NCI-H748 (cell line): ENCODE measurements around the gene TMEM132C.

Experiments used
- DNase-seq: peaks from one replicate; lab custom pipeline; 2025; ENCODE audit not compliant: unreplicated experiment; lab: John Stamatoyannopoulos, UW

Gene TMEM132C

DNA sequence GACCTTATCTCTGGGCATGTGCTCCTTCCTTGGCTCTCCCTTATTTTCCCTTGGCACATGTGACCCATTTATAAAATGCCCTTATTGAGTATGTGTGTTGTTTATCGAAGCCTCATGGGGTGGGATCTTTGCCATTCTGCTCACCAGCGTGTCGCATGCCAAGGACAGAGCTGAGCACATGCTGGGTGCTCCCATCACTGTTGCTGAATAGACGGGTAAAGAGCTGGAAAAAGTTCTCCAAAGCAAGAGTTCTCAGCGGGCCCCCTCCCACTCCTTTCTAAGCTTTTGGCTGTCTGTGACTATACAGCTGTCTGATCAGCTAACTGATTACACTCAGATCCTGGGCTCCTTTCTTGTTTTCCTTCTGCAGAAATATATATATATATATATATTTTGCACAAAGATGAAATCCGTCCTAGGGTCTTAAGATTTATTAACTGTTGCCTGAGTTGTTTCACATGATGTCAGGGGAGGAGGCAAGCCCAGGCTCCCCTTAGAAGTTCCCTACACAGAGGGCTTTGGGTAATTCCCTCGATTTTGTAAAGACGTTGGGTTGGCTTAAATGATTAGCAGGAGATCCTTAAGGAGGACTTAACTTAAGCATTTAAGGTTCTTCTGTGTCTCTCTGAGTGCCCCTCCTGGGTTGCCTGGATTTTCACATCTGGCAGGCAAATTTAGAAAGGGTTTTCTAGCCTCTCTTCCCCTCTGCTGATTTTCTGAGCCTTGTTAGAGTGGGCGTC lies 71.6 kb downstream of the TMEM132C start:
- DNase-seq = no peak

DNA sequence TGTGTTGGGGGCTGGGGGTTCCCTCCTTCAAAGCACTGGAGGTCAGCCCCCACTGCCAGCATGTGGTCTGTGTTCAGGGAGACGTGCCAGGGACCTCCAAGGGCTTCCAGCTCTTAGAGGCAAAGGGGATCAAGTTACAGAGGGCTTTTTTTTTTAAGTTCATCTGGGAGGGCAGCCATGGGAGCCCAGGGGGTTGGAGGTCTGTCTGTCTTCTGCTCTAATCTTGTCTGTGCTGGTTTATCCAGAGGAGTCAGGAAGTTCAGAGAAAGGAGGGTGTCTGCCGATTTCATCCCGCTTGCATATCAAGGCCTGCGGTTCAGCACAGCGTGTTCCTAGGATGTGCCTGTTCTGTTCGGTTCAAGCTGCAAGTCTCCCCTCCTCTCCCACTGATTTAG lies 72.2 kb downstream of the TMEM132C start:
- no peak for DNase-seq

DNA sequence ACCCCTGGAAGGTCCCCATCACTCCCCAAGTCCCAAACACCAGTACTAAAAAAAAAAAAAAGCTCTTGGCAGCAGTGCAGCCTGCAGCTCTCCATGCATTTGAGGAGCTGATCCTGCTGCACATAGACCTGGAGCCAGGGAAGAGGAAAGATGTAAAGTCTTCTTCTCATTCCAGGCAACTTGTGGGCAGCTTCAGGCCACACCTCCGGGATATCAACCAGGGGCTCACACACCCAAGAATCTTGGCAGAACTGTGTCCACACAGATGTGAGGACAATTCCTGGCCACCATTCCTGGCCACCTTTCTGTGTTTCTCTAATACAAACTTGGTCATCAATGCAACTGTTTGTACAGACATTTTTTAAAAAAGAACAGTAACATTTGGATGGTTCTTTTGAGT lies 72.7 kb downstream of the TMEM132C start:
- no peak for DNase-seq

DNA sequence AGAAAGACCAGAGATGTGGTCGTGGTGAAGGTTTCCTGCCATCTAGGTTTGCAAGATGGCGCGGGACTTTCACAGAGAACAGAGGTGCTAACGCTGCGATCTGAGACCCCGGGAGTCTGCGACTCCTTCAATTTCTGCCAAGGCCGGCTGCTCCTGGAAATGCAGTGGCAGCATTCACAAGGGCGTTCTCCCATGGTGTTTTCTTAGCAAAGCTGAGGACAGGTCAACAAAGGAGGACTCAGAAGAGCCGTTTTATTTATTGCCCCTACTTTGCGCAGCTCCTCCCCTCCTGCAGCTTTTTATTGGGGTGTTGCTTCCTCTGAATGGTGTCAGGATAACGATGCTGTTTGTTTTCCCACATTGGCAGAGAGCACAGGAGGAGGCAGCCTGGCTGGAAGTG lies 86.3 kb downstream of the TMEM132C start:
- no peak for DNase-seq

DNA sequence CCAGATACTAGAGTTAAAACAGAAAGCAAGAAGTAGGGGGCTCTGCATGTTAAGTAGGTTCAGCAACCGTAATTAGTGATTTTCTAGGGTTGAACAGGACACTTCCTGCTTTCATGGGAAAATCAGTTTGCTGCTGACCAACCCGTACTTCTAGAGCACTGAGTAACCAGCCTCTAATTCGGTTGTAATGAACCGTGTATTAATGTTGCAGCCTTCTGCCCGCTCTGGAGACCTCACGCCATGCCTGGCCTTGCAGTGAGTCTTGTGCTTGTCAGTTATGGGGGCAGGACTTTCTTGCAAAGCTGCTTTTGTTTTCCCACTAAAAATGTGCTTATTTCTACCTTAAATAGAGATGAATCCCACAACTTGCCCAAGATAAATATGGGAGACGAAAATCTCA lies 89.6 kb downstream of the TMEM132C start:
- no peak for DNase-seq

DNA sequence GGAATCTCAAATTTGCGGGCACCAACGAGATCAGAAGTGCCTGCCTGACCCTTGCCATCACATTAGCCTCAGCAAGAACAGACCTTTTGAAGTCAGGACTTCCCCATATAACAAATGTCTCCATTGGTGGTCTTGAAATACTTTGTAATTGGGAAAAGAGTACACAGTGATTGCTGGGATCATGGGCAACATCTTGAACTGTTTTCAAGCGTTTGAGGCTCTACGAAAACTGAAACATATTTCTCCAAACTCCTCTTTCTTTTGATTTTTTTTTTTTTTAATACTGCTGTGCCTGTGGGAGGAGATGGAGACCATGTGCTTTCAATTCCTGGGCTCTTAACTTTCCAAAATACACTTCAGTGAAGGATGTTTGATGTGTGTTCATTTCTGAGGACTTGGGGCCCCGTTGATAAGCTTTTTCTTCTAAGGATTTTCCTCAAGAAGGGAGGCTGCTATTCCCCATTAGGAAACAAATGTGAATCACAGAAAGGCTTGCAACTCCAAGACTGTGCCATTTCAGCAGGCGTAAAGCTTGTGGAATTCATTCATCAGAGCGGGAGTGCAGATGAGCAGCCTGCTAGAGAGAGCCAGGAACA lies 94.5 kb downstream of the TMEM132C start:
- no peak for DNase-seq

DNA sequence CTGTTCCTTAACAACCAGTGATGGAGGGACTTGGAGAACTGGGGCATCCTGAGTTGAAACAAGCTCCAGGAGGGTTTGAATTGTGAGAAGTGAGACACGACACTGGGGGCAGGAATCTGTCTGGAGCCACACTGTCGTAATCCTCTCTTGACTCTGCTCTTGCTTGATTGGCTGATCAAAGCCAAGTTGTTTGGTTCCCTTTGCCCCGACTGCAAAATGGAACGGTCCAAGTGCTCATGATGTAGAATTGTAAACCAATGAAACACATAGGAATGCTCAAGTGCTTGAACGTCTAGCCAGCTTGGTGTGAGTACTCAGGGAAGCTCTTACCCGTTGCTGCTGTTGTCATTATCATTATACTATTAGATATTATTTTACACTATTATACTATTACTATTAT lies 98.1 kb downstream of the TMEM132C start:
- DNase-seq = no peak

DNA sequence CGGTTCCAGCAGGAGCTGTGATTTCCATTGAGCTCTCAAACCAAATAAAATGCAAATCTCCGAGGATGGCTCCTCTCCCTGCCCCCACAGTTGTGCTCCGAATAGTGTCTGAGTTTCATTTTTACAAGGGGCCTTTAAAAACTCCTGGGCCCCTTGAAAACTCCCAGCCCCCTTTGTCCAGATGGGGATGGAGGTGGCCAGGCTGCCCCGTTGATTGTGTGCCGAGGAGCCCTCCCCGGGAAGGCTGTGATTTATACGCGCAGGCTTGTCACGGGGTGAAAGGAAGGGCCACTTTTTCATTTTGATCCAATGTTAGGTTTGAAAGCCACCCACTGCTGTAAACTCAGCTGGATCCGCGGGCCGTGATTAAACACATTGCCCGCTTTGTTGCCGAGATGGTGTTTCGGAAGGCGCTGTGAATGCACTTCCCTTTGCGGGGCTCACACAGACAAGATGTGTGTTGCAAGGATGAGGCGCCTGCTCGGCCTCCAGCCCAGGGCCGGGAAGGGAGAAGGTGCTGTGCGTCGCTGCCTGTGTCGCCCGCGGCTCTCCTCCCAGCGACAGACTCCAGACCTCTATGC lies 98.8 kb downstream of the TMEM132C start:
- DNase-seq = peak; percentile 17

DNA sequence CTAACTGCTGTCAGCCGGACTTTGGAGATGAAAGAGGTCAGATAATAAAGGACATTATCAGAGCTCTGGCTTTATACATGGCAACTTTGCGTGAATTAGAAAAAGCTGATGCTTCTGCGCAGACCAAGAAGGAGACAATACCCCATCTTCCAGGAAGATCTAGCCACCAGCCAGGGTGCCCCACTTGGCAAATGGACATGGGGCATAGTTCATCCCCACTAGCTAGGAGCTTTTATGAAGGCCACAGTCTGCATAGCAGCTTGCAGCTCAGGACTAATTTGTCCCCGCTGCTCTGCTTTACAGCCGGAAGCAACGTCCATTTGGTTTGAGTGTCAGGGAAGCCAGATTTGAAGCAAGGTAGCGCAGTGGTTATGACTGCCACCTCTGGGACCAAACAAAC lies 101.0 kb downstream of the TMEM132C start:
- no peak for DNase-seq

DNA sequence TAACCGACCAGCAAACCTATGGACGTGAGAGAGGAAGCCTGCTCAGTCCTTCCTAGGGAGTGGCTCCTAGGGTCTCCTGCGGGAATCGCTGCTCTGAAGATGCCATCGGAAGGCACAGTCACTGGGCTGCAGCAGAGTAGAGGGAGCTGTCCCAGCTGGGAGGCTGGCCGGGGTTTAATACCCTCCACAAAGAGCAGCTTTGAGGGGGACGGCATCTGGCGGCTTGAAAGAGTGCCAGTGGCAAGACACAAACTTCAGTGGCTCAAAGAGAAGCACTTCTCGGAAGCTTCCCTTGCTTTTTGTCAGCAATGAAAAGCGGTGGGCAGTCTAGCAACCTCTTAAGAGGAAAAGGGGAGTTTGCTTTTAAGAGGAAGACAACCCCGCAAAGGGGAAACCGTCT lies 114.6 kb downstream of the TMEM132C start:
- no peak for DNase-seq

DNA sequence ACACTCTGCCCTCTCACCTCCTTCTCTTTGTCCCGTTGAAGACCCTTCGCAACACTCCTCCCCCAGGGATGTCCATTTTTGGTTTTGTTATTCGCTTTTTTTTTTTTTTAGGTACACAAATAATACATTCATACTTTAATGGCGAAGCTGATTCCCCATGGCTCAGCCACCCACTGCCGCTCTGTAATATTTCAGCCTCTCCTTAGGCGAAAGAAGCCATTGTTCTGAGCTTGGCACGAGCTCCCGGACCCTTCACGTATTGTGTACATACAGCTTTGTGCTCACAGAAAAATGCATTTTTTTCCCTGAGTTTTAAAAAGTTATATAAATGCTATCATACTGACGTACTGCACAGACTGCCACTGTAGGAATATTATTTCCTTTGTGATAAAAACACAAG lies 115.0 kb downstream of the TMEM132C start:
- DNase-seq = no peak

DNA sequence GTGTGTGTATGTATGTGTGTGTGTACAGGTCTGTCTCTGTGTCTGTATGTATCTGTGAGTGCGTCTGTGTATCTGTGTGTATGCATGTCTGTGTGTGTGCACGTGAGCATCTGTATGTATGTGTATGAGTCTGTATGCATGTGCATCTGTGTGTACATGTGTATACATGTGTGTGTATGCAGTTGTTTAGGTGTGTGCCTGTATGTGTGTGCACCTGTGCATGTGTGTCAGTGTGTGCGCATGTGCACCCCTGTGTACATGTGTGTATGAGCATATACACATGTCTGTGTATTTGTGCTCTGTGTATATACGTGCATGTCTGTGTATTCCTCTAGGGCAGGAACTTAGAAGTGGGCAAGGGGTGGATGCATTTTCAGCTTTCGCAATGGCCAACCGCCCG lies 116.0 kb downstream of the TMEM132C start:
- DNase-seq = no peak

DNA sequence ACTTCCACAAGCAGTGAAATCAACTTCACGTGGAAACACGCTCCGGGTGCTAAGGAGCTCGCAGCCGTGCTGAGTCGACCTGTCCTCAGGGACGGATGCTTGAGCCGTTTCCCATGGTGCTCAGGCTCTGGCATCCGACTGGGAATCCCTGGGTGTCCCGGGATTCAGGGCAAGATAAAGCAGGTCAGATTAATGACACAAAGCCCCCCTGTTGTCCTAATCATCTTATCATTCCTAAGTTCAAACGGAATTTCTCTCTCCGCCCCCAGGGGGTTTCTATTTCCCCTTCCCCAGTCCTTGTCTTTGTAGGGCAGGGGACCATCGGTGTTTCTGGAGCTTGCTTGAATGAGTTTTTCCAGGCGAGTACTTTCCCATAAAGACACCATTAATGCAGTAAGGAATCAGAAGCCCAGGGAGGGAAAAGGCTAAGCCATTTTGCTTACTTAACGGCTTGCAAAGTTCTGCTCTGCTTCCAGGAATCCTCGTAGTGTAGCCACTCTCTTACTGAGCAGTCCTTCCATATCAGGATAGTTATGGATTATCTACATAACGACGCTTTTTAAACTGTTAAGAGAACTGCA lies 116.5 kb downstream of the TMEM132C start:
- no peak for DNase-seq

DNA sequence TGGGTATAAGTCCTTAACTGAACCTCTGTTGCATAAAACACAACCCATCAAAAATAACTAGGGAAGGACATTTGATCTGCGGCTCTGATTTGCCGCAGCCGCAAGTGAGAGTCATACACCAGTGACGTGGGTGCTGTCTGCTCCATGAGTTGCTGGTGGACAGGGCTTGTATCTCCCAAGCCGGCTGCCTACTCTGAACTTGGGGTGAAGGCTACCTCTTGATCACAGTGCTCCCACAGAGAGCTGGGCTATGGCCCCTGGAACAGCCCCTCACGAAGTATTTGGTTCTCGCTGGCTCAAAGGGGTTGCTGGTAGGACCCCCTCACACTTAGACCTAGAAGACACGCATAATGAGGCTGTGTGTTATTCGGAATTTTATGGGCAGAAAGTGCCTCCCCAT lies 118.8 kb downstream of the TMEM132C start:
- DNase-seq = no peak

DNA sequence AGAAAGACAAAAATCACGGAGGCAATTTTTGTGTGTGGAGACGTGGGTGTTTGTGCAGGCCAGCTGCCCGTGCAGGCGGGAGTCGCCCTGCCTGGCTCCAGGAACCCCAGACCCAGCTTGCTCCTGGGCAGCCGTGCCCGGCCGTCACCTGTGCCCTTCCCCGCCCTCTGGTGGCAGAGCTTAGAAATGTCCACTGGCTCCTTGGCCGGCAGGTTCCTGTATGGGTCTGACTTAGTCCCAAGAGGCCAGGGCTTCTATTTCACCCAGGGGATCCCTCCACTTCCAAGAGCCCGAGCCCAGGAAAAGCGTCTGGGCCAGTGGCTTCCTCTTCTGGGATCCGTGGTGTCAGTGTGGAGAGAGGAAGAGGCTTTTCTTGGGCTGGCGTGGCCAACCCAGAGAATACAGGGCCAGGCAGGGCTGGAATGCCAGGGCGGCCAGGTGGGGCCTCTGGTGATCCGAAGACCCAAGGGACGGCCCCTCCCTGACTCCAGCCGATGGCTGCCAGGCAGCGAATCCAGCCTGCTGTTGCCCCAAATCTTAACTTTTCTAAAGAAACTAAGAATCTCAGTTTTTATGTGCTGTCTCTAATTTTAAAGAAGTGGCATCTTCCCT lies 120.9 kb downstream of the TMEM132C start:
- DNase-seq = peak; percentile 79

DNA sequence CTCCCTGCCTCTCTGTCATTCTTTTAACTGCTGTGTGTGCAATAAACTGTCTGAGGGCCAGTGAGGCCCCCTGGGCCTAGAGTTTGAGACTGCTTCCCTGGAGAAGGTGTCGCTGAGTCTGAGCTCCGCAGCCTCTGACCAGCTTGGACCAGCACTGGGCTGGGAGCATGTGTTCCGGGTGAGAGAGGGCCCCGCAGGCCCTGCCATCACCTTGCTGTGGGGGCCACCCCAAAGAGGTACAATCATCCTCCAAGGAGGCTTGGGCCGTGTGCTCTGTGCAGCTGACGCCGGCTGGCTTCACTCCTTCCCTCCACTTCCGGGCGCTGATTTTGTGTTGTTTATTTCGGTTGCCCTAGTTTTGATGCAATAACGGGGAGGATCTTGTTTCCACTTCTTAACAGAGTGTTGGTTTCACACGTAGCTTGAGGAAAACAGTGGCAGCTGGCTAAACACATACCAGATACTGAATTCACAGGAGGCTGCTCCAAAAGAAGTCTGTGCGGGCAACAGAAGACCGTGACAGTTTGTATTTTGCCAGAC lies 121.6 kb downstream of the TMEM132C start:
- peak; percentile 93 for DNase-seq

DNA sequence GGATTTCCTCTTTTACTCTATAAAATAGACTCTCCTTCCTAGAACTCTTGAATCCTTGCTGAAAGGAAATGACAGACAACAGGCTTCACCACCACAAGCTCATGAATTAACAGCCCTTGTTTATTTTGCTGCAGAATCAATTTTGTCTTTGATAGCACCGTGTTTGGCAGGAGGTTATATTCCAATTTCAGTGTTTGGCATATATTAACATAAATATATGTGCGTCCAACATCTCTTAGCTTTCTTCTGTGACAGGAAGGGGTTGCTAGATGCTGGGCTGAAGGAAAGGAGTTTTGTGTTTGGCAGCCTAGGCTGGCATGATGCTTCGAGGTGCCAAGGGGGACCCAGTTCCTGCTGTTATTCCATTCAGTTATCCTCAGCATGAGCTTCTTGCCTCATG lies 126.4 kb downstream of the TMEM132C start:
- DNase-seq = no peak

DNA sequence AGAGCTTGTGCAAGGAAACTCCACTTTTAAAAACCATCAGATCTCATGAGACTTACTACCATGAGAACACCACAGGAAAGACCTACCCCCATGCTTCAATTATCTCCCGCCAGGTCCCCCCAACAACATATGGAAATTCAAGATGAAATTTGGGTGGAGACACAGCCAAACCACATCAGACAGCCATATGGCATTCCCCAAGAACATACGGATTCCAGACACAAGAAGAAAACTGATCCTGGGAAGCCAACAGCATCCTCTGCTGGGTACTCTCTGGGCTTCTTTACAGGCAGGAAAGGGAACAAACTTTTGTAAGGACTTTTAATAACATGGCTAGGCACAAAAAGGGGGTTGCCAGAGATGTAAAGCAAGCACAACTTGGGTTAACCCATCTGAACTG lies 127.2 kb downstream of the TMEM132C start:
- no peak for DNase-seq

DNA sequence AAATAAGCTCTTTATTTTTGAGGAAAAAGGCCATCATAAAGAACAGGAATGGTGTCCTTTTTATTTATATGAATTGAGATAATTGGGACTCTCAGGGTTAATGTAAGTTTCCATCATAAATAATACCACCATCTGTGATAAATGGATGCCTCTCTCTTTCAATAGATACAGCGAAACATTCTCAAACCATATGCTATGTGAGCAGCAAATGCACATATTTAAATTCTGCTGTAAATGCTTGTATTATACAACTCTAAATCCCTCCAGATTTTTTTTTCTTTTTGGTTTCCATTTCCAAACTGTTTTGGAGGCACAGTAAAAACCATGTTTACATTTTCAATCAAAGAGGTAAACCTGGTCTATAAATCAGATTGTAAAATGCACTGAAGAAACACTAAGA lies 132.3 kb downstream of the TMEM132C start:
- DNase-seq = peak; percentile 81

DNA sequence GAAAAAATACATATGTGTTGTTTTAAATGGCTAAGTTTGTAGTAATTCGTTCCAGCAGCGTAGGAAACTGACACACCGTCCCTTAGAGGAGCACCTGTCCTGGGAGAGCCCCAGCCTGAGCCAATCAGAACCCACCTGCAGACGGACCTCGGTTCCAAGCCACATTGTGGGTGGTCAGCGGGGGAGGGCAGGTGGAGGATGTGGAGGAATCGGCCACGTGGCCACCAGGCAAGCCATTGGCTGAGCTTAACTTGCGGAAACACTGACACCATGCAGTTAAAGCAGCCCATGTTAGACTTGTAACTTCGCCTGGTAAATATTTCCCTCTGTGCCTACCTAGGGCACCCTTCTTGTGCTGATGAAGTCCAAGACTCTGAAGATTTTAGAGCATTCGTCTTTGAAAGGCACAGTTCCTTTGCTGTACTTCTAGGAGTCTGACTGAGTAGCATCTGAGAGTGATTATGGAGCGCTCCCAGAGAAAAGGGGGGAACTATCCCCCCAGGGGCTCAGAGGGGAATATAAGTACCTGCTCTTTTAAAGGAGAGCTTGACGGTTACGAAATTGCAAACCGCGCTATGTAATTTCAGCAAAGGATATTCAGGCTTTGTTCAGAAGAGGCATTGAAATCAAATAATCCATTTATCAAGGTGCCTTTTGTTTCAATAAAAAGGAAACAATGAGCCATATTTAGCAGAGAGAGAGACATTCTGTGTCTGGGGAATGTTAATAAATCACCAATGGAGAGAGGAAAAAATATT lies 135.7 kb downstream of the TMEM132C start:
- DNase-seq = peak; percentile 70

DNA sequence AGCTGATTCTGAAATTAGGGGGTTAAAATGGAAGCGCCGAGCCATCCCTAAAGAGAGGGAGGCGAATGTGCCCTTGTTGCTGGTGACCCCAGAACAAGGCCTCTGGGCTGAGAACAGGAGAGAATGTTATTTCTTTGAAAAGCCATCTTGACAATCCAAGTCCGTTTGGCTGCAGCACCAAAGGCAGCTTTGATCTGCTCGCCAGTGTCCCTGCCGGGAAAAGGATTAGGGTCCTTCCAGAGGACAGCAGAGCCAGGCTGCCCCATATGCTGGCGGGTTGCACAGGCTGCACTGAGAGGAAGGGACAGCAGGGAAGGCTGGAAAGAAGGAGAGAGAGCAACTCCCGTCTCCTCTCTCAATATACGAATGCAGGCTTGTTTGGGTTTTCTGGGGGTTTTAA lies 141.7 kb downstream of the TMEM132C start:
- no peak for DNase-seq
